Measurements from ENCODE around the gene ZNF148.

Gene ZNF148

DNA sequence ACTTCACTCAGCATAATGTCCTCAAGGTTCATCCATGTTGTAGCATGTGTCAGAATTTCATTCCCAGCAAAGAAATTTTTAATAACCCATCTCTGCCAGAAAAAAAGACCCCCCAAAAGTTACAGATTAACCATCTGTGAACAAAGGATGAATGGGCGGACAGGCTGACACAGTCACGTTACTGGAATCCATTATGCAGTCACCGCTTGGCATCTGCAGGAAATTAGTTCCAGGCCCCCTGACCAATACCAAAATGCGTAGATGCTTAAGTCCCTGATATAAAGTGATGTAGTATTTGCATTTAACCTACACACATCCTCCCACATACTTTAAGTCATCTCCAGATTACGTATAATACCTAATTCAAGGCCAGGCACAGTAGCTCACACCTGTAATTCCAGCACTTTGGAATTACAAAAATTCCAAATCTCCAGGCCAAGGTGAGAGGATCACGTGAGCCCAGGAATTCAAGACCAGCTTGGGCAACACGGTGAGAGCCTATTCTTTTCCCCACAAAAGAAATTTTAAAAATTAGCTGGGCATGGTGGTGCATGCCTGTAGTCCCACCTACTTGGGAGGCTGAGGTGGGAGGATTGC, 161.1 kb downstream of the ZNF148 start:
- no peak for DNase-seq

DNA sequence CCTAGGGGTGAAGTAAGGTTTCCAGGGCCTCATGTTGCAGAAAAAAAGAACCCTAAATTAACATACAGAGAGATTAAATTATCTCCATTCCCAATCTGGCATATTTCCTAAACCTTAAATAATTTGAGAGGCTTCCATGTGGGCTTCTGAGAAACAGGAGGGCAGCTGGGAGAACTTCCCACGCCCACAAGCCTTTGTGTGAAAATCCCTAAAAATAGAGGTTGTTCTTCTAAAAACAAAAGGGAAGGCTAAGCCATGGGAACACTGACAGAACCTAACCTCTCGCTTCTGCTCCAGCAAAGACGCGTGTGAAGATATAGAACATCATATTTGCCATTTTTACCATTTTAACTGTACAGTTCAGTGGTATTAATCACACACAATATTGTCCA, 161.8 kb downstream of the ZNF148 start:
- no peak for DNase-seq

DNA sequence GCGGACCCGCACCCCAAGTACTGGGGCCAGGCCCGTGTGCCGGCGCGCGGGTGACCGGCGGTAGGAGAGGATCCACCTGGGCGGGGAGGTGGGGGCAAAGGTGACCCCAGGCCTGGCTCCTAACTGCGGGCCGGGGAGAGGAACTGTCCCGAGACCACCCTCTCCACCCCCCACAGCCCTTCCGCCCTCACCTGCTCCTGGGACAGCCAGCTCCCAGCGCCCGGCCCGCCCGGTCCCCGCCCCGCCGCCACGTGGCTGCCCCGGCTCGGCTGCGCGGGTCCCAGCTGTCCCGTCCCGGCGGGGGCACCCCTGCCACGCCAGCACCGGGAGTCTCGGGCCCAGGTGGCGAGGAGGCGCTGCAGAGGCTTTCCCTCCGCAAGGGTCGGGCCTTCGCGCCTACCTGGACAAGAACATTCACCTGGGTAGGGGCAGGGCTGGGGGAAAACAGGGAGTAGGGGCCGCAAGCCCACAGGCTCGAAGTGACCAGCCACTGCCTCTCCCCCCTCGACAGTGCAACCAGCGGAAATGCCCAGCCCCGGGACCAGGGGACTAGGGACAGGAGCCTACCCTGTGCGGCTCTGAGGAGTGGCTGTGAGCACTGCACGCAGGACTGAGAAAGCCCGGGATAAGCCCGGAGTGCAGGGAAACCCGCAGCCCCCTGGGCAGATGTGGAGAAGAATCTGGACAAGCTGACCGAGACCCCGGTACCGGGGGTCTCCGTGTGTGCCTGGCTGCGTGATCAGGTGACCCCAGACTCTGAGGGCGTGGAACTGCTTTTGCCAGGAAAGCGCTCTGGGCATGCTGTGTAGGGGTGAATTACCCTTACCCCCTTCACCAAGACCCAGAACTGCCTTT, 162.4 kb downstream of the ZNF148 start, which contains the start of gene SLC12A8:
TSS of gene SLC12A8 (minus strand) at position 240 of the 855 bp plus-strand sequence. CDS start 1,399 bp downstream, outside the sequence.
- peak; percentile 62 for DNase-seq

DNA sequence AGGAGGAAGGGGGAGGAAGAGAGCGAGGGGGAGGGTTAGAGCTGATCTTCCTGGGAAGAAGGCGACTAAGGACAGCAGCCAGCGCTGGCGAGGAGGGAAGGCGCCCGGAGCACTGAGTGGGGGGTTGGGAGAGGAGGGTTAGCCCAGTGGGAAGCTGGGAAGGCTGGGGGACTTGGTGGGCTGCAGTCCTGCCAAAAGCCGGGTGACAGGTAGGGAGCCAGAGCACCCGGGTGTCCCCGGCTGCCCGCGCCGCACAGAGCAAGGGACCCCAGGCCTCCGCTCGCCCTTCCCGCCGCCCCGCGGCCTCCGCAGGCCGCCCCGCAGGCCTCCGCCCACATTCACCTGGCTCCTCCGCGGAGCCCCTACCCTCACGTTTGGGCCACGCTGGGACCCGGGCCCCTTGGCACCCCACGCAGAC, 163.0 kb downstream of the ZNF148 start:
- no peak for DNase-seq

DNA sequence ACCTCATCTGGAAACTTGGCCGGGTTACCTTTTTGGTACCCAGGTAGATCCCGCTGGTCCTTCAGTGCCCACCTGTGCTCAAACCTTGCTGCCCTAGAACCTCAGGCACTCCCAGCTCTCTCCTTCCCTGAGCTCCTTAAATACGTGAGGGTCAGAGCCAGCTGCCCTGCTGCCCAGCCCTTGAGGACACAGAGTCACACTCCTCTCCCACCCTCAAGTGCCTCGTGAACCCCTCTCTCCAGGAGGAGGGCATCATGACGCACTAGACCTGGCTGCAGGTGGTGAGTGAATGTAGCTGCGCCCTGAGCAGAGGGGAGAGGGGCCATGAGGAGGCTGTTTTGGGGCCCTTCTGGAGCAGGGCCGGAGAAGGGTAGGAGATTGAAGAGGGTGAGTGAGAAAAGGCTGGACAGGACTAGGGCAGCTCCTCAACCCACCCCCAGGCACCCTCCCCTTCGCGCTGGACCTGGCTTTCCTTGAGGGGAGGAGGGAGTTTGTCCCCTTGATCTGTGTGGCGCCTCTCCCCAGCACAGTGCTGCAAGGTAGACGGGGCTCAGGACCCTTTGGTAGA, 163.5 kb downstream of the ZNF148 start:
- DNase-seq: no peak

DNA sequence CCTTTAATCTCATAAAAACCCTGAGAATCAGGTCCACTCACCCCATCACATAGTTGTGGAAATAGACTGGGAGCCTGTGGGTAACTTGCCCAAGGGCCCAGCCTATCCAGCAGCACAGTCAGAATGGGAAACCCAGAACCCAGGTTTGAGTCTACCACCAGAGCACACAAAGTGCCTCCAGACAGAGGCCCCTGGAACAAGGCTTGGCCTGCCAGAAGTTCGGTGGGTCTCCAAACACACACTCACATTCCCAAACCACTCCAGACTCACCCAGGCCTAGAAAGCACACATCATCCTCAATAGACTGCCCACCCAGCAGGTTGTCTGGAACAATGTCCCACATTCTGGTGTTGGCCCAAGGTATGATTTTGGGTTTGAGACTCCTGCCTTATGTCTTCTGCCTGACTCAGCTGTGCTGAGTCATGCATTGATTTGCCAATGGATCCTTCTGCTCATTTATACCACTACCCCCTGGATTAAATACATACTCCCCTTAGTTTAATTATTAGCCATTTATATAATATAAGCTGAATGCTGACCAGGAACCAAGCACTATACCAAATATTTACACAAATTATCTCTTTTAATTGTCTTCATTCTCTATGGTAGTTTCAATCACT, 167.1 kb downstream of the ZNF148 start:
- DNase-seq: no peak

DNA sequence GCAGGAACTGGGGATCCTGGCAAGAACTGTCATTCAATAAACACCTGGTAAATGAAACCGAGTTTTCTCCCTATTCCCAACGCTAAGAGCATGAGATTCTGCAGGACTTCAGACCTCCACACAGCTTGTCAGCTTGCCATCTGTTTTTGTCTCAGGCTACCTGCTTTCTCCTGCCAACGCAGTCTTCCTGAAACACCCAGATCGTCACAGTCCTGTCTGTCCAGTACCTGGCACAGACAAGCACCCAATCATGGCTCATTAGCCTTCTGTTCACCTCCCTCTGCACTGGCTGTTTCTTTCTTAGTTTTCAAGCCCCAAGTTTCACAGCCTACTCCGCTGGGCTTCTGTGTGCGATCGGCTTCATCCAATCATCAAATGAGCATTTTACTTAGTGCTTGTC, 167.6 kb downstream of the ZNF148 start:
- DNase-seq: no peak

DNA sequence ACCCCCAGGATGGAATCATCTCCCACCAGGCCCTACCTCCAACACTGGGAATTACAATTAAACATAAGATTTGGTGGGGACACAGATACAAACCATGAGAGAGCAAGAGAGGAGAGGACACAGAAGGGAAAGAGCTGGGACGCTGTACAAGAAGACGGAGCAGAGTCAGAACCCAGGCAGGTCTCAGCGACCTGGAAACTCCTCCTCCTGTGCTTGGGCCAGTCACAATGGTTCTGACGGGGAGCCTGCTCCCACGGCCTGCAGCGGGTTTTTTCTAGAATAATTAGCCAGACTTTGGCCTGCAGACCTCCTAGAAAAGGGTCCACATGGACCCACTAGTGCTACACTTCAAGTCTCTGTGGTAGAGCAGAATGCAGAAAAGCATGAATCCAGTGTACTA, 168.2 kb downstream of the ZNF148 start:
- no peak for DNase-seq

DNA sequence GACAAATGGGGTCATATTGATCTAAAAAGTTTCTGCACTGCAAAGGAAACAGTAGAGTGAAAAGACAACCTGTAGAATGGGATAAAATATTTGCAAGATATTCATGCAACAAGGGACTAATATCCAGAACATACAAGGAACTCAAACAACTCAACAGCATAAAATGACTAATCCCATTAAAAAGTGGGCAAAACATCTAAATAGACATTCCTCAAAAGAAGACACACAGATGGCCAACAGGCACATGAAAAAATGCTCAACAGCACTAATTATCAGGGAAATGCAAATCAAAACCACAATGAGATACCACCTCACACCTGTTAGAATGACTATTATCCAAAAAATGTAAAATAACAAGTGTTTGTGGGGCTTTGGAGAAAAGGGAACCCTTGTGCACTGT, 171.4 kb downstream of the ZNF148 start:
- no peak for DNase-seq

DNA sequence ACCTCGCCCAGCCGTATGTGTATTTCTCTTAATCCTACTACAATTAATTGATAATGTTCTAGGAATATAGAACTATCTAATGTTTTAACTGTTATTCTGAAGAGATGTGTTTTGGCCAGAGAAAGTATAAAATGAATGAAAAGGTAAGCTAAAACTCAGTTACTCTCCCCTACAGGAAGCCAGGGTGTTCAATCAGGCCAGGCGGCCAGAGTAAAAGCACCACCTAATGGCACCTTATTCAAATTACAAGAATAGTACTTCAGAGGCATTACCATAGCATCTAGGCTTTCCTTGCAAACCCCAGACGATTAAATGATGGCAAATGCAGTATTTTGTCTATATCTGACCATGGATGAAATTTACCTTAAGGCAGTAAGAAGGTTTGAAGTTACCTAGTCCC, 172.9 kb downstream of the ZNF148 start:
- DNase-seq: no peak

DNA sequence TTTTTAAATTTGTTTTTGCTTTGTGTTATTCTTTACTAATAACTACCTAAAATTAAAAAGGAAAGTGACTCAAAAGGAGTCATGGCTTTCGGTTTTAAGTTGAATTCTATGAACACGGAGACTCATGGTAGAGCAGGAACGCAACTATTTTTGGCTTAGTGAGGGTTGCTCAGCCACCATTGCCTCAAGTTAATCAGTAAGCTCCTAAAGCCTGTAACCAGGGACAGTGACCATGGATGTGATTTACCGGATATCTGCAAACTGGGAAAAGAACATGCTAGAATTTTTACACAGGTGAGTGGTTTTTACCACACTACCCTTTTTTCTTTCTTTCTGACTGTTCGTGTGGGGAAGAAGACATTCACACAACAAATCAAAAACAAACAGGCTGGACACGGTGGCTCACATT, 174.4 kb downstream of the ZNF148 start:
- DNase-seq: no peak

DNA sequence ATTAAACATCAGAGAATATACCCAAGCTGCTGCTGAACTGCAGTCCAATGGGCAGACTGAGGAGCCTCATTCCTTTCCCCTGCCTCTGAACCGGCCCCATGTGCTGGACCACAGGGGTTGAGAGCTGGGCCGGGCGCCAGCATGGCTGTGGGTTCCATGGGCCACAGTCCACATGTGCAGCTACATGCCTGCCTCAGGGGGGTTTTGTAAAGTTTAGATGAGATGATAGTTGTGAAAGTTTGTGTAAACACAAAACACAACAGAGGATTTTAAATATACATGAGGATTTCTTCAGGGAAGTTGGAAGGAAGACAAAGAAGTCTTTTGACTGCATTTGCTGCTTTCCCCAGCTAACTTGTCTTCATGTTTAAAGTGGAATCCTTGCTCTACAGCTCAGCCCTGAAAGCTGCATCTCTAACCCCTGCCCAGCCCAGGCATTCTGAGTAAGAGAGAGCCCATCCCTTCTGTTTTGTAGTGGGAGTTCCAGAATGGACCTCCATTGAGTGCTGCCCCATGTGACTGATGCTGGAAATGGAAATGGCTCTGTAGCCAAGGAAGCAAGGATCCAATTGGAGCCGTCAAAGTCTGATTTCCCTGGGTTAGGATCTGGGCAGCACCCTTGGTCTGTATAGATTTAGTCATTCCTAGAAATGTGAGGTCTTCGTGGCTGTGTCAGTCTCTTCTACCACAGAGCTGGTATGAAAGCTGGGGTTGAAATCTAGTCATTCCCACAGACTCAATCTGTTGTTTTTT, 180.1 kb downstream of the ZNF148 start:
- no peak for DNase-seq

DNA sequence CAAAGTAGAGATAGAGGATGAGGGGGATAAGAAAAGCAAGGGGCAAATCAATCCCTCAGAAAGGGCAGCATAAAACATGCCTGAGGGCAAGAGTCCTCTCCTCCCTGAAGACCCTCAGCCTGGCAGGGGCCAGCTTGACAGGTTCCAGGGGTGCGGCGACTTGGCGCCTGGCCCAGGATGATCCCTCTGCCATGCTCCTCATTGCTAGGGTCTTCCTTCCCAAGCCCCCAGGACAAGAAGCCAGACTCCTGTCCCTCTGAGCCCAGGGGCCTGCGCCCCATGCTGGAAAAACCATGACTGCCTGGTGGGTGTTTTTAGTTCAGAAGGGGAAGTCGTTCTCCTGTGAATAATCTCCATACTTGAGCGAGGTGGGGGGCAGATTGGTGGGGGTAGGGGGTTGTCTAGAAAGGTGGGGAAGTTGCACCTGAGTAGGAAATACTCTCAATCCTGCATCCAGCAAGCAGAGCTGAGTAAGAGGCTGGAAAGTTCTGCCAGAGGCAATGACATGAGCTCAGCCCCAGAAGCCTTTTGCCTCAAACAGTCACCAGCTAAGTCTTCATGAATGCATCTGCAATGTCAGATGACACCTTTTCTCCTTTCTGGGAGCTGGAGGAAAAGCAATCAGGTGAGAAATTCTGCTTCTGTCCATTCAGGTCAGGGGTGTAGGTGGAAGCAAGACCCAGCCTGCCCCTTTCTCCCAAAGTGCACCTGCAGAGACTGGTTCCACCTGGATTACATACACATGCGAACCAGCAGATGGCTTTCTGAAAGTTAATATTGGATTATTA, 180.9 kb downstream of the ZNF148 start:
- DNase-seq: no peak

DNA sequence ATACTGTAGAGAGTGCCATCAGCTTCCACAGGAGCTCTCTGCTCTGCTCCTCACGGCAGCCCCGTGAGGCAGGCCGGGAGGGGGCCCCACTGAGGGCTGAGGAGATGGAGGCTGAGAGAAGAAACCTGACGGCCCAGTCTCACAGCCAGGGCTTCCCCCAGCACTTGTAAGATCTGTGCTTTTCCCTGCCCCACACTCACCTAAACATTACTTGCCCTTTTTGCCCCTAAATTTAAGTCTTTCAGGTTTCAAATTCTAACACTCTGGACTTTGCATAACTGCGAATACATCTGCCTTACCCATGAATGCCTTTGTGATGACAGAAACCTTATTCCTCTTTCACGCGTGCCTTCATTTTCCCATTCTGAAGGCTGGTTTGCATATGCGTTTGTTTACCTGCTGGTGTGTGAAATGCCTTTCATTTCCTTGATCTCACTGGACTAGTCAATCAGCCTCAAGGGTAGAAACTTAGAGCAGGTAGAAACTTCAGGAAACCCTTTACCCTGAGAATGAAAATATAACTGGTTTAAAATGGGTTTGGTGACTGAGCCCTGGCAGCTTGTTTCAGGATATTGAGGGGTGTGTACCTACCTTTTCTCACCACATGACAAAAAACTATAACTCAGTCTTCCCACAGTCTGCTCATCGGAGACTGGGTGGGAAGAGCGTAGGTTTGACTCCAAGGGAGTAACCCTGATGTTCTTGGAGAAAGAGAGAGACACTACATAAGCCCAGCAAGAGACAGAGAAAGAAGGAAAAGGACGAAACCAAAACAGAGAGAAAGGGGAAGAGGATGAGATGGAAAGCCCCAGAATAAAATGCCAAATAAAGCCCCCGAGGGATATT, 182.7 kb downstream of the ZNF148 start:
- DNase-seq: no peak

DNA sequence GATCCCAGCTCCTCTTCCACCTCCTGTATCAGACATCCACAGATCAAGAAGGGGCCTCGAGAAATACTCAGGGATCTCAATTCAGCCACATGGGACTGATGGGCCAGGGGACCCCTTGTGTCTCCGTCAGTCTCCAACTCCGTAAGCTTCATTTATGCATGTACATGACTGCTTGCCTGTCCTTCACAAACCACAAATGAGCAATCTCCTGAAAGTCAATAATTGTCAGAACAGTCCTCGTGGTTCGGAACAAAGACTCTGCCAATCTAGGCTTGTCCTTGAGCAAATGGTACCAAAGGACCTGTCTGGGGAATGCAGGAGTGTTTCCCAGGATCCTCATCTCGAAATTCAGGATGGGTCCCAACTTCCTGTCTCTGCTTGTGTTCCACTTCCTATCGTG, 183.4 kb downstream of the ZNF148 start:
- DNase-seq: no peak

DNA sequence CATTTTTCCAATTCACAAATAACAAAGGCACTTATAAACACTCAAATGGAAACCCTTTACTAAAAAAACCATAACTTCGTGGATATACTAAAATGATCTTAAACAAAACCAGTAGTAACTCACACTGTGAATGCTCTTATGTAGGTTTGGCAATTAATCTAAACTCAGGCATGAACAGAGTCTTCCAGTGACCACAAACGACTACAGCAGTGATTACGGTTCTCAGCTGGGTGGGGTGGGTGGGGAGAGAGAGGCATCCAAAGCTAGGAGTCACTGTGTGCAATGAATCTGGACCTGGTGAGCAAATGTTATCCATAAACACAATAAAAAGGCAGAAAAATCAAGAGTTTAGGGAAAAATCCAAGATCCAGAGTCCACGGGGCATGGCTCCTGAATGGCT, 183.9 kb downstream of the ZNF148 start:
- DNase-seq: no peak

DNA sequence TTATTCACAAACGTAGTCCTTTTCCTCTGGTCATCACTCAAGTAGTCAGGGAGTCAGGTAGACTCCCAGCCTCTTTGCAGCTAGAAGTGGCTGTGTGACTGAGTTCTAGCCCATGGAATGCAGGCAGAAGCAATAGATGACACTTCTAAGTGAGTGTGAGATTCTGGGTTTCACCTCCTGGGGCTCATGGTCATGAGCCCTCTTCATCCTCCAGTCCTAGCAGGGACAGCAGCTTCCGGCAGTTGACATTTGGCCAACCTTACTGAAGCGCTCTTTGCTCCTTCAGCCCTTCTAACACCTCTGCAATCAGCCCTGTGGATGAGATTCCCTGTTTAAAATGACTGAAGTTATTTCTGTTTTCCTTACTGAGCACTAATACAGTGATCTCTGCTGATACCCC, 184.3 kb downstream of the ZNF148 start:
- DNase-seq: no peak

DNA sequence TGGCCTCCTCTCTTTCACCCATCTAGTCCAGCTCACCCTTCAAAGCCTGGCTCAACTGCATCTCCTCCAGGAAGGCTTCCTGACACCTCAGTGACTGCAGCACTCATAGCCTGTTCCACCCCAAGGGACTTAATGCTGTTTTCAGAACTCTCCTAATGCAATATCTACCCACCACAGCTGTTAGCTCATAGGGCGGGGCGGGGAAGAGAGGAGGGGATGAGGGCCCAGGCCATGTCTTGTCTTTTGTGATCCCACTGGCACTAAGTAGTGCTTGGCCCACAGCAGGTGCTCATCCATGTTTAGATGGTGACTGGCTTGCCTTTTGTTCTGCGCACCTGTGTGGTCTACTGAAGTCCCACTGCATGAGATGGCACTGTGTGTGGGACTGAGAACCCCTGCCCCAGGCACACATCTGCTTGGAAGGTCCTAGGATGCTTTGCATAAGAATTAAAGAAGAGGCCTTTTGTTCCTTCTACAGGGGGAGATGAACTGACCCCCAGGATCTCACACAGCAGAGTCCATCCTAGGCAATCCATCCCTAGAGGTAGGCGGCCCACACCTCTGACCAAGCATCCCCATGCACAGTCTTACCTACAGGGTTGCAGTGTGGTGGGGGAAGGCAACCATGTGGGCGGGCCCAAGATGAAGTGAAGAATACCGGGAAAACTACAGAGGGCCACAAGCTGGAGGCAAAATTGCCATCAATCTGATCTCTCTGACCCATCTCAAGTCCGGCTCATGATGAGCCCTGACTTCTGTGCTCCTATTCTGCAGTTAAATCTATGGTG, 185.6 kb downstream of the ZNF148 start:
- DNase-seq: no peak

DNA sequence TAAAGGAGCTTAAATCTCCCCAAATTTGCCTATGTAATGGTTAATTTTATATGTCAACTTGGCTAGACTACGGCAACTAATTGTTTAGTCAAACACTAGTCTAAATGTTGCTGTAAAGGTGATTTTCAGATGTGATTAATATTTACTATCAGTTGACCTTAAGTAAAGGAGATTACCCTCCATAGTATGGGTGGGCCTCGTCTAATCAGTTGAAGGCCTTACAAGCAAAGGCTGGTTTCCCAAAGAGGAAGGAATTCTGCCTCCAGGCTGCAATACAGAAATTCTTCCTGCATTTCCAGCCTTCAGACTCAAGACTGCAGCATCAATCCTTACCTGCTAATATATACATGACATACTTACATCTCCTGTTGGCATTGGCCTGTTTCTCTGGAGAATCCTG, 186.2 kb downstream of the ZNF148 start:
- no peak for DNase-seq

DNA sequence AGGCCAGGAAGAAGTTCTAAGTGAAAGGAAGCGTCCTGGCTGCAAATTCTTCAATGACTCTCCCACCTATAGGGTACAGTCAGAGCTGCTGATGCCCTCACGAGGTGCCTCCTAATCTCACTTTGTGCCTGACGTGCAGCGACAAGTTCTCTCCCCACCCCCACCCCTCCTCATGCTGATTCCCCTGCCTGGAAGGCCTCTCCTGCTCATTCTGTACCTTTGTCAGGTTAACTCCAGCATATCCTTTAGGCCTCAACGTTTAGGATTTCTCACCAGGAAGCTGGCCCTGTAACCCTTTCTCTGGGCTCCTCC, 187.6 kb downstream of the ZNF148 start:
- no peak for DNase-seq

Data from activated effector memory CD4-positive, alpha-beta T cell treated with anti-CD3 and anti-CD28 coated beads, Interleukin-2, amount 50 U/mL, for 16 hours (primary cell).